ENCODE measurements around the gene ECE2. TPM values are rescaled to one million over a fixed set of nuclear protein-coding genes. Genes with fewer than 3 reads are reported as not detected.
A peak's percentile ranks its signal among the peaks of the same experiment; 100 is the strongest.
"Not testable (repeated sequence)": the region's sequence is repeated elsewhere in the genome, so short reads cannot be mapped to it uniquely, and the experiment has no call there.

ECE2 gene
- total RNA-seq, 1 donor from 2014 or later = 2.2 TPM

DNA sequence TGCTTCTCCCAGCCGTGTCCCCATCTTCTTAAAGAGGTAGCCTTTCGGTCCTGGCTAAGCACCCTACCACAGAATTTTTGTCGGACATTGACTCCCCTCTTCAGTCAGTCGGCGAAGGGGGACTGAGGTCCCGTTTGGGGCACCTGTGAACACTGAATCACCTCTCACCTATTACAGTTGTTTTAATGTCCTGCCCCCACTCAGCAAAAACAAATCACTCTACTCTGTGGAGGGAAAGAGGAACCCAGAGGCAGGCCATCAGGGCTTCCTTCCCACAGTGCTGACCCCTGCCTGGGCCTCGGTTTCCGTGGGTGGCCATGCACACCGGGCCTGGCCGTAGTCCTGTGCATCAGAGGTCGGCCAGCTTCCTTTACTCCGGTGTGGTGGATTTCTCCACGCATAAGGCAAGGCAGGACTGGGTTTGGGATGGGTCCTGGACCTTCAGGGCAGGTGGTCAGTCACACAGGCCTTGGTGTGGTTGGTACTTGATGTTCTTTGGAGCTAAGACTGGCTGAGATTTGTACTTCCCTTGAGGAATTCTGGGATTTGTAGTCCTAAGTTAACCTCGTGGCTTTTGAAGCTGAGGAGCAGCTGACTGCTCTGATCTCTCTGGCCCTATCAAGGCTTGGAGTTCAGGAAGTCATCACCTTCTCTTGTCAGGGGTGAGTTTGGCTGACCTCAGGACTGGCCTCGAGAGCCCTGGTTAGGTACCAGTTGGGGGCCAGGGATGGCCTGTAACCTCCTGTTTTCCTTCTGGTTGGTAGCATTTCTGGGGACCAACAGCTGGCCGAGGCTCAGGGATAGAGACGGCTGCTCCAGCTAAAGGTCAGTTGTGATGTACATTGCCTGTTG, 61.0 kb downstream of the ECE2 start:
- DNase-seq = no peak

GRCh38 chr3:184337399-184337714, 61.5 kb downstream of the ECE2 start, which contains the start of gene FAM131A:
Gene FAM131A, plus strand, starts transcription at chr3:184337600. Its CDS starts 31 bp downstream, at chr3:184337631.
- peak; percentile 72 for DNase-seq

GRCh38 chr3:184337981-184338380, 62.2 kb downstream of the ECE2 start:
- no peak for DNase-seq

GRCh38 chr3:184338511-184338945, 62.7 kb downstream of the ECE2 start:
- peak; percentile 87 for DNase-seq

GRCh38 chr3:184339001-184339400, 63.2 kb downstream of the ECE2 start:
- DNase-seq = no peak

DNA sequence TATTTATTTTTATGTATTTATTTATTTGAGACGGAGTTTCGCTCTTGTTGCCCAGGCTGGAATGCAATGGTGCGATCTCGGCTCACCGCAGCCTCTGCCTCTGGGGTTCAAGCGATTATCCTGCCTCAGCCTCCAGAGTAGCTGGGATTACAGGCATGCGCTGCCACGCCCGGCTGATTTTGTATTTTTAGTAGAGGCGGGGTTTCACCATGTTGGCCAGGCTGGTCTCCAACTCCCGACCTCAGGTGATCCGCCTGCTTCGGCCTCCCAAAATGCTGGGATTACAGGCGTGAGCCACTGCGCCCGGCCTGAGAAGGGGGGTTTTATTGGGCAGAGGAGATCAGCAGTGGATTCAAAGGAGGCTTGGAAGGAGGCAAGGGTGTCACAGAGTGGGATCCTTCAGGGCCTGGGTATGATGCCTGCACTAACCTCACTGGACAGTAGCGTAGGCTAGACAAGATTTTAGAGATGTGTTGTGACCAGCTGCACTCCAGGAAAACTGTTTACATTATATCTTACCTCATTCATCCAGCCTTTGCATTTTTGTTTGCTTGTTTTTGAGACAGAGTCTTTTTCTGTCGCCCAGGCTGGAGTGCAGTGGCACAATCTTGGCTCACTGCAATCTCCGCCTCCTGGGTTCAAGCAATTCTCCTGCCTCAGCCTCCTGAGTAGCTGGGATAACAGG, 63.8 kb downstream of the ECE2 start:
- not testable (repeated sequence) for DNase-seq

DNA sequence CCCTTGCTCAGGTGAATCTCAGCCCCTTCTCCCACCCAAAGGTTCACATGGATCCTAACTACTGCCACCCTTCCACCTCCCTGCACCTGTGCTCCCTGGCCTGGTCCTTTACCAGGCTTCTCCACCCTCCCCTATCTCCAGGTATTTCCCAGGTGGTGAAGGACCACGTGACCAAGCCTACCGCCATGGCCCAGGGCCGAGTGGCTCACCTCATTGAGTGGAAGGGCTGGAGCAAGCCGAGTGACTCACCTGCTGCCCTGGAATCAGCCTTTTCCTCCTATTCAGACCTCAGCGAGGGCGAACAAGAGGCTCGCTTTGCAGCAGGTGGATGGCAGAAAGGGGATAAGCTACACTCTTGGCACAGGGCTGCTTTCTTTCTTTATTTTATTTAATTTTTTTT, 66.1 kb downstream of the ECE2 start:
- no peak for DNase-seq

Small RNAs within 50 kb of the gene (small RNA-seq; reads per million reads assigned to genes)
- gene MIR1224 = not detected
- gene SNORD66 = 316 reads per million, percentile 97 among the genes with 10 or more reads in this experiment

Other genes with a start within 250 kb of the ECE2 start
- not detected for gene HTR3D, start 244.3 kb upstream of the ECE2 start, total RNA-seq
- not detected for gene HTR3C, start 223.0 kb upstream of the ECE2 start, total RNA-seq
- not detected for gene HTR3E, start 179.0 kb upstream of the ECE2 start, total RNA-seq
- 45.5 TPM for gene EIF2B5, start 140.7 kb upstream of the ECE2 start, total RNA-seq
- gene DVL3, start 120.6 kb upstream of the ECE2 start, total RNA-seq = 30.9 TPM
- 263 TPM for gene AP2M1, start 101.2 kb upstream of the ECE2 start, total RNA-seq
- gene ABCF3, start 89.8 kb upstream of the ECE2 start, total RNA-seq = 41.2 TPM
- 0.31 TPM for gene VWA5B2, start 46.4 kb upstream of the ECE2 start, total RNA-seq
- gene ALG3, start 27.1 kb upstream of the ECE2 start, total RNA-seq = 10.6 TPM
- gene EEF1AKMT4, start 26.4 kb upstream of the ECE2 start, total RNA-seq = 0.94 TPM
- gene CAMK2N2, start 14.5 kb upstream of the ECE2 start, total RNA-seq = 3.4 TPM
- gene PSMD2, start 23.2 kb downstream of the ECE2 start, total RNA-seq = 244 TPM
- 77.8 TPM for gene EIF4G1, start 38.6 kb downstream of the ECE2 start, total RNA-seq
- gene FAM131A, start 61.6 kb downstream of the ECE2 start, total RNA-seq = 61.6 TPM
- 8.4 TPM for gene CLCN2, start 85.6 kb downstream of the ECE2 start, total RNA-seq
- 27.6 TPM for gene POLR2H, start 85.7 kb downstream of the ECE2 start, total RNA-seq
- not detected for gene THPO, start 102.2 kb downstream of the ECE2 start, total RNA-seq
- gene CHRD, start 104.0 kb downstream of the ECE2 start, total RNA-seq = 11.4 TPM

Data from occipital lobe (tissue), 3 donors.